IPS-15b (cell line): ENCODE measurements around the gene KRTAP5-11.
"Not testable (repeated sequence)": the region's sequence is repeated elsewhere in the genome, so short reads cannot be mapped to it uniquely, and the experiment has no call there.

Experiments used
- H3K27me3 ChIP-seq: one replicate; pipeline ENCODE4 v1.6.1; 2013; ENCODE audit warnings: low read length; ENCODE audit not compliant: control insufficient read depth, insufficient read depth
- H3K36me3 ChIP-seq: one replicate; pipeline ENCODE4 v1.6.1; 2013; ENCODE audit warnings: low read length; ENCODE audit not compliant: control insufficient read depth, insufficient read depth
- H3K4me1 ChIP-seq: one replicate; pipeline ENCODE4 v1.6.1; 2013; ENCODE audit warnings: mild to moderate bottlenecking, low read length; ENCODE audit not compliant: control insufficient read depth, insufficient read depth
- H3K4me3 ChIP-seq: one replicate; pipeline ENCODE4 v1.5.1; 2013; ENCODE audit warnings: low read depth, low read length
- H3K9ac ChIP-seq: one replicate; pipeline ENCODE4 v1.6.1; 2013; ENCODE audit warnings: low read depth, mild to moderate bottlenecking, low read length
- H3K9me3 ChIP-seq: one replicate; pipeline ENCODE4 v1.6.1; 2013; ENCODE audit warnings: mild to moderate bottlenecking, low read length; ENCODE audit not compliant: control insufficient read depth, insufficient read depth

KRTAP5-11 gene, protein sequence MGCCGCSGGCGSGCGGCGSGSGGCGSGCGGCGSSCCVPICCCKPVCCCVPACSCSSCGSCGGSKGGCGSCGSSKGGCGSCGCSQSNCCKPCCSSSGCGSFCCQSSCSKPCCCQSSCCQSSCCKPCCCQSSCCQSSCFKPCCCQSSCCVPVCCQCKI

DNA sequence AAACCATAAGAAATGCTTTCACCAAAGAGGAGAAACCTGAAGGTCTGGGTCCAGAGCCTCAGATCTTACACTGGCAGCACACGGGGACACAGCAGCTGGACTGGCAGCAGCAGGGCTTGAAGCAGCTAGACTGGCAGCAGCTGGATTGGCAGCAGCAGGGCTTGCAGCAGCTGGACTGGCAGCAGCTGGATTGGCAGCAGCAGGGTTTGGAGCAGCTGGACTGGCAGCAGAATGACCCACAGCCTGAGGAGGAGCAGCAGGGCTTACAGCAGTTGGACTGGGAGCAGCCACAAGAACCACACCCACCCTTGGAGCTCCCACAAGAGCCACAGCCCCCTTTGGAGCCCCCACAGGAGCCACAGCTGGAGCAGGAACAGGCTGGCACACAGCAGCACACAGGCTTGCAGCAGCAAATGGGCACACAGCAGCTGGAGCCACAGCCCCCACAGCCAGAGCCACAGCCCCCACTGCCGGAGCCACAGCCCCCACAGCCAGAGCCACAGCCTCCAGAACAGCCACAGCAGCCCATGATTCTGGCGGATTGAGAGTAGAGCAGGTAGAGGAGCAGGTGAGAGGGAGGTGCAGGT, at the start of gene KRTAP5-11:
Gene KRTAP5-11, minus strand, starts transcription at position 567 of the 587 bp plus-strand sequence. Its CDS starts 38 bp downstream, at position 529.
- H3K9me3 ChIP-seq: no peaks in the 10 kb centered on the region
- H3K4me3 ChIP-seq: no peak within 1 kb of the TSS
- H3K27me3 ChIP-seq: no peaks in the 10 kb centered on the region
- H3K9ac ChIP-seq: no peak within 1 kb of the TSS
- no peaks in the 10 kb centered on the region for H3K36me3 ChIP-seq
- no peaks in the 10 kb centered on the region for H3K4me1 ChIP-seq

DNA sequence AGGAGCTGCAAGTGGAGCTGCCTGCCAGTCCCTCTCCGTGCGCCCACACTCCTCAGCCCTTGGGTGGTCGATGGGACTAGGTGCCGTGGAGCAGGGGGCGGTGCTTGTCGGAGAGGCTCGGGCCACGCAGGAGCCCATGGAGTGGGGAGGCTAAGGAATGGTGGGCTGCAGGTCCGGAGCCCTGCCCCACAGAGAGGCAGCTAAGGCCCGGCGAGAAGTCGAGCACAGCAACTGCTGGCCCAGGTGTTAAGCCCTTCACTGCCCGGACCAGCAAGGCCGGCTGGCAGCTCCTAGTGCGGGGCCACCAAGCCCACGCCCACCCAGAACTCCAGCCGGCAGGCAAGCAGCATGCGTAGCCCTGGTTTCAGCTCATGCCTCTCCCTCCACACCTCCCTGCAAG, 48.9 kb upstream of the KRTAP5-11 start:
- not testable (repeated sequence) for H3K36me3 ChIP-seq, H3K4me1 ChIP-seq

GRCh38 chr11:71630071-71630470, 47.4 kb upstream of the KRTAP5-11 start:
- H3K9ac ChIP-seq, H3K9me3 ChIP-seq, H3K4me1 ChIP-seq, H3K4me3 ChIP-seq, H3K36me3 ChIP-seq, H3K27me3 ChIP-seq: not testable (repeated sequence)

More for the DNA sequence above, 48.9 kb upstream of the KRTAP5-11 start:
- not testable (repeated sequence) for H3K9ac ChIP-seq, H3K4me3 ChIP-seq, H3K9me3 ChIP-seq, H3K27me3 ChIP-seq

- not testable (repeated sequence) for H3K27me3 ChIP-seq, H3K9ac ChIP-seq
These were observed 46.3 kb upstream of the KRTAP5-11 start for GRCh38 chr11:71628943-71629342.

GRCh38 chr11:71623226-71623625, 40.6 kb upstream of the KRTAP5-11 start:
- H3K36me3 ChIP-seq, H3K27me3 ChIP-seq, H3K9ac ChIP-seq, H3K9me3 ChIP-seq, H3K4me1 ChIP-seq, H3K4me3 ChIP-seq: not testable (repeated sequence)

More at GRCh38 chr11:71628943-71629342, 46.3 kb upstream of the KRTAP5-11 start:
- not testable (repeated sequence) for H3K4me1 ChIP-seq, H3K4me3 ChIP-seq, H3K9me3 ChIP-seq, H3K36me3 ChIP-seq

DNA sequence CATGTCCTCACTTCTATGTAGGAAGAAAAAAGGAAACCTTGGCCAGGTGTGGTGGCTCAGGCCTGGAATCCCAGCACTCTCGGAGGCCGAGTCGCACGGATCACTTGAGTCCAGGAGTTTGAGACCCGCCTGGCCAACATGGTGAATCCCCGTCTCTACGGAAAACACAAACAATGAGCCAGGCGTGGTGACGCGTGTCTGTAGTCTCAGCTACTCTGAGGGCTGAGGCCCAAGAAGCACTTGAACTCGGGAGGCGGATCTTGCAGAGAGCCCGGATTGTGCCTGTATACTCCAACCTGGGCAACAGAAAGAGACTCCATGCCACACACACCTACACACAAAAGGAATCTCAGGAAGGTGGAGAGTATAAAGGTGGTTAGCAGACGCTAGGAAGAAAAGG, 39.9 kb upstream of the KRTAP5-11 start:
- not testable (repeated sequence) for H3K27me3 ChIP-seq, H3K9ac ChIP-seq, H3K4me1 ChIP-seq, H3K36me3 ChIP-seq, H3K4me3 ChIP-seq, H3K9me3 ChIP-seq

DNA sequence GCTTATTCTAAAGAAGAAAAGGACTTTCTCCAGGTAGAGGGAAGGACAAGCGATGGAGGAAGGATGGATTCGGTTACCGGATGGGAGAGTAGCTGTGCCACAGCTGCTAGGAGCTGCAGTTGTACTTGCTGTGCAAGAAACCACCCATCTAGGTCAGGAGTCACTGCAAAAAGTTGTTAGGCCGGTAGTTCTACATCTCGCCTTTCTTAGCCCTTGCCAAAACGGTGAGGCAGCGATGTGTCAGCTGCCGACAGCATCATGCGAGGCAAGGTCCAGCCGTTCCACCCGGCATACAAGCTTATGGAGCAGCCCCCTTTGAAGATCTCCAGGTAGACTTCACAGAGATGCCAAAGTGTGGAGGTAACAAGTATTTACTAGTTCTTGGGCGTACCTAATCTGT, 32.3 kb upstream of the KRTAP5-11 start:
- not testable (repeated sequence) for H3K4me3 ChIP-seq, H3K9ac ChIP-seq, H3K36me3 ChIP-seq, H3K9me3 ChIP-seq, H3K4me1 ChIP-seq, H3K27me3 ChIP-seq

DNA sequence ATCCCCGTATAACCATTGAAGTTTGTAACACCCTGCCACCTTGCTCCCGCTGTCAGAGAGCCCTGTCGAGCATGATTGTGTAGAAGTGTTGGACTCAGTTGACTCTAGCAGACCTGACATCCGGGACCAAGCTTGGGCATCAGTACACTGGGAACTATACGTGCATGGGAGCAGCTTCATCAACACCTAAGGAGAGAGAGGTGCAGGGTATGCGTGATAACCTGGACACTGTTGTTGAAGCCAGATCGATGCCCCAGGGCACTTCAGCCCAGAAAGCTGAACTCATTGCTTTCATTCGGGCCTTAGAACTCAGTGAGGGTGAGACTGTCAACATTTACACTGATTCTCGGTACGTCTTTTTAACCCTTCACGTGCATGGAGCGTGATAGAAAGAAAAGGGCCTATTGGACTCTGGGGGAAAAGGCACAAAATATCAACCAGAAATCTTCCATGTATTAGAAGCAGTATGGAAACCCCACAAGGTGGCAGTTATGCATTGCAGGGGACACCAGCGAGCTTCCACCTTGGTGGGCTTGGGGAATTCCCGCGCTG, 31.8 kb upstream of the KRTAP5-11 start:
- H3K9me3 ChIP-seq, H3K9ac ChIP-seq, H3K4me1 ChIP-seq, H3K27me3 ChIP-seq, H3K4me3 ChIP-seq, H3K36me3 ChIP-seq: not testable (repeated sequence)

DNA sequence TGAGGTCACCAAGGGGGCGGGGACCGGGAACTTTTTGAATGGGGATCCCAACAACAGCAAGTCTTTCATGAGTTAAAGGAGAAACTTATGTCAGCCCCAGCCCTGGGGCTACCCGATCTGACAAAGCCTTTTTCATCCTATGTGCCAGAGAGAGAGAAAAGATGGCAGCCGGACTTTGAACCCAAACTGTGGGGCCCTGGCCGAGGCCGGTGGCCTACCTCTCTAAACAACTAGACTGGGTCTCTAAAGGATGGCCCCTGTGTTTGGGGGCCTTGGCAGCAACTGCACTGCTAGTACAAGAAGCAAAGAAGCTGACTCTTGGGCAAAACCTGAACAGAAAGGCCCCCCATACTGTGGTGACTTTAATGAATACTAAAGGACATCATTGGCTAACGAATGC, 31.3 kb upstream of the KRTAP5-11 start:
- not testable (repeated sequence) for H3K27me3 ChIP-seq, H3K4me3 ChIP-seq, H3K4me1 ChIP-seq, H3K36me3 ChIP-seq, H3K9me3 ChIP-seq, H3K9ac ChIP-seq

GRCh38 chr11:71611218-71611910, 28.7 kb upstream of the KRTAP5-11 start:
- not testable (repeated sequence) for H3K4me3 ChIP-seq

DNA sequence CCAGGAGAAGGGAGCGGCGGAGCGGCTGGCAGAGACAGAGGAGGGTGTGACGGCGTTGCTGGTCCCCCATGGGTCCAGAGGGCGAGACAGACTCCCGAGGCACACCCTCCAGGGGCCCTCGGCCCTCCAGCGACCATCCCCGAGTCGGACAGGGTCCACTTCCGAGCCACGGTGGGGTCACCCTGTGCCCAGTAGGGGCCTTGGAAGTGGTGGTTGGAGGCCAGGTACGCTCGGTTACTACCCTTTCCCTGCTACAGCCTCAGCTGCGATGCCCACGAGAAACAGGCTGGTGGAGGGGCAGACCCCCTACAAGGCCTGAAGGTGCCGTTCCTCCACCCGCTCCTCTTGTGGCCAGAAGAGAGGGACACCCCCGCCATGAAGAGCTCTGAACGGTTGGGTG, 25.6 kb upstream of the KRTAP5-11 start:
- peaks cover 16% of the 10 kb centered on the region for H3K27me3 ChIP-seq
- H3K4me1 ChIP-seq, H3K9me3 ChIP-seq, H3K4me3 ChIP-seq, H3K36me3 ChIP-seq, H3K9ac ChIP-seq: not testable (repeated sequence)

More at GRCh38 chr11:71611218-71611910, 28.7 kb upstream of the KRTAP5-11 start:
- H3K9ac ChIP-seq, H3K9me3 ChIP-seq, H3K36me3 ChIP-seq, H3K4me1 ChIP-seq: not testable (repeated sequence)
- H3K27me3 ChIP-seq: peaks cover 12% of the 10 kb centered on the region
